Neural crest cell (in vitro differentiated cells): Measurements from ENCODE around the gene SLC27A5. TPM values are rescaled to one million over a fixed set of nuclear protein-coding genes. Genes with fewer than 3 reads are reported as not detected.

Experiments
- DNase-seq: peaks from one replicate; pipeline ENCODE4 v3.0.0; 2021; ENCODE audit warnings: low read depth, mixed read lengths, low spot score
- H3K27ac Mint-ChIP-seq: one replicate; pipeline ENCODE4 v1.8.0; 2021; ENCODE audit warnings: mild to moderate bottlenecking, mixed read lengths; ENCODE audit not compliant: unreplicated experiment
- H3K27me3 Mint-ChIP-seq: 2 replicates; pipeline ENCODE4 v1.8.0; 2021; ENCODE audit warnings: low read depth, mild to moderate bottlenecking, mixed read lengths
- H3K36me3 Mint-ChIP-seq: 2 replicates; pipeline ENCODE4 v1.8.0; 2021; ENCODE audit warnings: low read depth, mild to moderate bottlenecking, mixed read lengths
- H3K4me1 Mint-ChIP-seq: 2 replicates; pipeline ENCODE4 v1.8.0; 2021; ENCODE audit warnings: mixed read lengths
- H3K4me3 Mint-ChIP-seq: one replicate; pipeline ENCODE4 v1.8.0; 2021; ENCODE audit warnings: mild to moderate bottlenecking, mixed read lengths
- H3K9me3 Mint-ChIP-seq: 2 replicates; pipeline ENCODE4 v1.8.0; 2021; ENCODE audit warnings: mixed read lengths
- total RNA-seq: library from RNA; stranded (reverse); gene quantifications from 2 replicates; pipeline ENCODE4 v1.2.1, GENCODE V29; 2021
- TF ChIP-seq, protein P1 (sequence below): fragments of 200-600 bp; sonication (generic); conservative IDR thresholded peaks from 2 replicates; pipeline ENCODE4 v1.5.0; 2021; ENCODE audit warnings: antibody characterized with exemption, mild to moderate bottlenecking

The SLC27A5 gene
- total RNA-seq, 1 donor from 2014 or later: 17.5 TPM

DNA sequence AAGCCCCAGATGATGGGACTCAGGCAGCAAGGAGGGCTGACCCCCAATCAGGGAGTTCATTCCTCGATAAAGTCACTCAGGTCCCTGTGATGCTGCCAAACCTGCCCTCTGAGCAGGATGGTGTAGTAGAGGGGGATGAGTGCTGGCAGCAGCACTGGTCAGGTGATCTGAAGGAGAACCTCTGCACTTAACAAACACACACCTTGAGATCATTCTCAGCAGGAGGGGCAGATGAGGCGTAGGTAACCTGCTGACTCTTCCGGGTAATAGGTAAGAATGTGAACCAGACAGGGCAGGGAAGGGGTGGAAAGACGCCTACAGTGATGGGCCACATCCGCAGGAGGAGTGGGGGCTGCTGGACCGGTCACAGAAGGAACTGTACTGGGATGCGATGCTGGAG, 32.5 kb downstream of the SLC27A5 start:
- no peak for DNase-seq
- Mint-ChIP-seq H3K36me3 (peaks cover 2% of the 10 kb centered on the region), H3K4me1 (peaks cover 25% of the 10 kb centered on the region), H3K4me3 (peak overlapping the region; percentile 54), H3K9me3 (no peaks in the 10 kb centered on the region), H3K27me3 (peaks cover 7% of the 10 kb centered on the region), H3K27ac (no peak overlapping the region)
- TF ChIP-seq, protein P1, sequence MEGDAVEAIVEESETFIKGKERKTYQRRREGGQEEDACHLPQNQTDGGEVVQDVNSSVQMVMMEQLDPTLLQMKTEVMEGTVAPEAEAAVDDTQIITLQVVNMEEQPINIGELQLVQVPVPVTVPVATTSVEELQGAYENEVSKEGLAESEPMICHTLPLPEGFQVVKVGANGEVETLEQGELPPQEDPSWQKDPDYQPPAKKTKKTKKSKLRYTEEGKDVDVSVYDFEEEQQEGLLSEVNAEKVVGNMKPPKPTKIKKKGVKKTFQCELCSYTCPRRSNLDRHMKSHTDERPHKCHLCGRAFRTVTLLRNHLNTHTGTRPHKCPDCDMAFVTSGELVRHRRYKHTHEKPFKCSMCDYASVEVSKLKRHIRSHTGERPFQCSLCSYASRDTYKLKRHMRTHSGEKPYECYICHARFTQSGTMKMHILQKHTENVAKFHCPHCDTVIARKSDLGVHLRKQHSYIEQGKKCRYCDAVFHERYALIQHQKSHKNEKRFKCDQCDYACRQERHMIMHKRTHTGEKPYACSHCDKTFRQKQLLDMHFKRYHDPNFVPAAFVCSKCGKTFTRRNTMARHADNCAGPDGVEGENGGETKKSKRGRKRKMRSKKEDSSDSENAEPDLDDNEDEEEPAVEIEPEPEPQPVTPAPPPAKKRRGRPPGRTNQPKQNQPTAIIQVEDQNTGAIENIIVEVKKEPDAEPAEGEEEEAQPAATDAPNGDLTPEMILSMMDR: no peak

DNA sequence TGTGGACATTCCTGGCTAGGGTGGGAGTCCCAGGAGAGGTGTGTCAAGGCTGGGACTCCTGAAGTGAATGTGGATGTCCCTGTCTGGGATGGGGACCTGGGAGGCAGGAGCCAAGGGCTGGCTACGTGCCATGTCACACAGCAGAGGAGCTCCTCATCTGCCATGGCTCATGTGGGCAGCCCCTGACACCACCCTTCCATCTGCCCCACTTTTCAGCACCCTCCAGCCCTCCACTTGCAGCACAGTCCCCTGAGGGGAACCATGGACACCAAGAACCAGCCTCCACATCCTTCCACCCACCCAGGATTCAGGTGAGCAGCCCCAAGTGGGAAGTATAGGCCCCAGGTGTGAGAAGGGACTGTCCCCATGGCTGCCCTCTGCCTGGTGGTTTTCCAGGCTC, 33.9 kb downstream of the SLC27A5 start:
- Mint-ChIP-seq H3K27me3 (peaks cover 7% of the 10 kb centered on the region), H3K9me3 (no peaks in the 10 kb centered on the region), H3K36me3 (peaks cover 2% of the 10 kb centered on the region), H3K4me3 (peak overlapping the region; percentile 47), H3K27ac (no peak overlapping the region), H3K4me1 (peaks cover 25% of the 10 kb centered on the region)
- DNase-seq: no peak
- TF ChIP-seq, protein P1: no peak

DNA sequence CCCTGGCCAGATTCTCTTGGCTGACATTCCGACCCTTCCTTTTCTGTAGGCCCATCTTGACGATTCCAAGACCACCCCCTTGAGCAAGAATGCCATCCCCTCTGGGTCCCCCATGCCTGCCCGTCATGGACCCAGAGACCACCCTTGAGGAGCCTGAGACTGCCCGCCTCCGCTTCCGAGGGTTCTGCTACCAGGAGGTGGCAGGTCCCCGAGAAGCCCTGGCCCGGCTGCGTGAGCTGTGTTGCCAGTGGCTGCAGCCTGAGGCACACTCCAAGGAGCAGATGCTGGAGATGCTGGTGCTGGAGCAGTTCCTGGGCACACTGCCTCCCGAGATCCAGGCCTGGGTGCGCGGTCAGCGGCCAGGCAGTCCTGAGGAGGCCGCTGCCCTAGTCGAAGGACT, 34.7 kb downstream of the SLC27A5 start:
- TF ChIP-seq, protein P1: no peak
- H3K4me3 Mint-ChIP-seq: peak overlapping the region; percentile 96
- no peak for DNase-seq
- H3K36me3 Mint-ChIP-seq: peaks cover under 1% of the 10 kb centered on the region
- peak overlapping the region; percentile 90 for H3K27ac Mint-ChIP-seq
- peaks cover 25% of the 10 kb centered on the region for H3K4me1 Mint-ChIP-seq
- peaks cover 7% of the 10 kb centered on the region for H3K27me3 Mint-ChIP-seq
- no peaks in the 10 kb centered on the region for H3K9me3 Mint-ChIP-seq

DNA sequence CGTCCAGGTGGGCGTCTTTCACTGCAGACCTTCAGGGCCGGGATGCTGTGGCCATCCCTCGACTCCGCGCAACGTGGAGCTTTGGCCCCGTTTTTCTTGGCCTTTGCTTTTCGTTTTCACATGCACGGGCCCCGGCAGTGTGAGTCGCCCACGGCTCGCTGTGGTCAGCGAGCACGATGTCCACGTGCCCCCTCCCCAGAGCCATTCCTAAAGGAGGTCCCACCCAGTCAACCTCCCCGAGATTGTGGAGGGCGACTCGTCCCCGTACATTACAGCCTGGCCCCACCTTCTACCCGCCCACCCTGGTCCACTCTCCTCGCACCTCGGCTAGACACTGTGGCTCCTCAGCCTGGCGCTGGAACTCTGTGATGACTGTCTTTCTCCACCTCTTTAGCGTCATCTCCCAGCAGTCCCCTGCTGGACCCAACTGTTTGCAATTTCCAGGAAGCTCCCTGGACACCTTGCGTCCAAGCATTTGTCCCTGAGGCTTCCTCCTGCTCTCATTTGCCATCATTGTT, 35.2 kb downstream of the SLC27A5 start:
- Mint-ChIP-seq H3K4me1 (peaks cover 25% of the 10 kb centered on the region), H3K27me3 (peaks cover 7% of the 10 kb centered on the region), H3K27ac (peak overlapping the region; percentile 90), H3K4me3 (peak overlapping the region; percentile 96), H3K9me3 (no peaks in the 10 kb centered on the region), H3K36me3 (no peaks in the 10 kb centered on the region)
- no peak for DNase-seq
- TF ChIP-seq, protein P1: no peak

DNA sequence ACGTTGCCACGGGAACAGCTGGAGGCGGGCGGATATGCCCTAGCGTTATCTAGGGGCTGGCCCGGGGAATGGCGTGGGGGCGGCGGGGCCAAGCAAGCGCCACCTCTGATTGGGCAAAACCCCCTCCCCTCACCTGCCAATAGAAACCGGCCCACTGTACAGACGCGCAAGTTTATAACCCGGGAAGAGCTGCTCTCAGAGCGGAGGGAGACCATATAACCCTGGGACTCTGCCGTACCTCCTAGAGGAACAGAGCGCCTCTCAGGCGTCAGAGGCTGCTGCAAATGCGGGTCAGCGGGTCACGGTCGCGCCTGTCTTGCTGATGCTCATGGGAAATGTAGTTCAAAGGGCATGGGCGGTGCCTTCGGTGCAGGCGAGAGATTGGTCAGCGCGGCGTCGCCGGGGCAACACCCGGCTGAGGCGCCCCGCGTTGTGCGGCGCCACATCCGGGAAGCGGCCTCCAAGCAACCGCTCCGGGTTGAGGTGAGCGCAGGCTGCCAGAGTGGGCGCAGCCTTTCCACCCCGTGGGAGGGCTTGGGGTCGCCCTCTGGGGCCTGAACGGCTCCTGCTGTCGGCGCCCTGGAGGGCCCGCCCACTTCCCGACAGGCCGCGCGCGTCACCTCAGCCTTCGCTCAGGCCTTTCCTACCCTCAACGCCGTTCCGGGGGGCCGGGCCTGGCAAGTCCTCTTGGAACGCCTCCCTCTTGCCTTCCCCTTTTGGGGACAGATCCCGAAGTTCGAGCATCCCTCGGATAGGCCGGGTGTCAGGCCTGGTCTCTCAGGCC, 35.9 kb downstream of the SLC27A5 start, which contains the start of gene ZNF446:
TSS of gene ZNF446 (plus strand) at position 639 of the 784 bp plus-strand sequence. CDS start 867 bp downstream, outside the sequence.
- peak within 1 kb of the TSS; percentile 96 for H3K4me3 Mint-ChIP-seq
- no peaks in the 10 kb centered on the region for H3K36me3 Mint-ChIP-seq
- peaks cover 25% of the 10 kb centered on the region for H3K4me1 Mint-ChIP-seq
- H3K27me3 Mint-ChIP-seq: peaks cover 7% of the 10 kb centered on the region
- peak; percentile 92 for DNase-seq
- no peaks in the 10 kb centered on the region for H3K9me3 Mint-ChIP-seq
- TF ChIP-seq, protein P1: no peak
- peak within 1 kb of the TSS; percentile 99 for H3K27ac Mint-ChIP-seq
